Right lobe of liver (tissue), 4 donors: ENCODE measurements around the gene PABPN1.

Experiments
- POLR2A ChIP-seq: fragments of 450-650 bp; IDR thresholded peaks from one replicate; pipeline ENCODE4 v1.6.1; 2017; ENCODE audit warnings: antibody characterized with exemption, mild to moderate bottlenecking
- TF ChIP-seq, protein P1 (sequence below), 4 donors: fragments of 200-600 bp in 3 of 4; fragments of 450-650 bp in 1 of 4; IDR thresholded peaks; one replicate each; pipeline versions ENCODE4 v1.5.1 to v1.8.0; 2016 to 2022; ENCODE audit warnings: antibody characterized with exemption in 4 of 4, mild to moderate bottlenecking in 2 of 4
- donor health status: DM: no; HTN: no; CAD: no.
- donor health status: DM: no; HTN: no; CAD: no.
- donor health status: DM: no; HTN: yes; CAD: no.

DNA sequence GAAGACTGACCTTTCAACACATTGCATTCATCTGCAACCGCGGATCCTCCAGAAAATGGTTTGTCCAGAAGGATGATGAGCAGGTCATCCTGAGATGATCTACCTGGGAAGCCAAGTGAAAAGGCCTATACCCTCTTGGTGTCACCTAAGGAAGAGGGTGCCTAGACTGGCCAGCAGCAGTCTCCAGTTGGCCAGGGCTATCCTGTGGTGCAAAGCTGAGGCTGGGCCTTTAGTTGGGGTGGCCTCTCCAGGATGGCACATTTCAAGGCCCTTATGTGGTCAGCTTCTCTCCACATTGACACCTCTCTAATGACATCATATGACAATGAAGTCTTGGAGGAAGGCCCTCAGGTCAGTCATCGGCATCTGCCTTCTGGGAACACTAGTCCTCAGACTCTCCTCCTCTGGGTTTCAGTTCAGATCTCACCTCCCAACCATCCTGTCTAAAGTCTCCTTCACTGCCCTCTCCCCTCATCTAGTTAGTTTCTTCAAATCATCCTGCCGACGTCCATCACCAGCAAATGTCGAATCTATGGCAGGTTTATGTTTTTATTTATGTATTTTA lies 34.7 kb downstream of the PABPN1 start:
- TF ChIP-seq, protein P1, sequence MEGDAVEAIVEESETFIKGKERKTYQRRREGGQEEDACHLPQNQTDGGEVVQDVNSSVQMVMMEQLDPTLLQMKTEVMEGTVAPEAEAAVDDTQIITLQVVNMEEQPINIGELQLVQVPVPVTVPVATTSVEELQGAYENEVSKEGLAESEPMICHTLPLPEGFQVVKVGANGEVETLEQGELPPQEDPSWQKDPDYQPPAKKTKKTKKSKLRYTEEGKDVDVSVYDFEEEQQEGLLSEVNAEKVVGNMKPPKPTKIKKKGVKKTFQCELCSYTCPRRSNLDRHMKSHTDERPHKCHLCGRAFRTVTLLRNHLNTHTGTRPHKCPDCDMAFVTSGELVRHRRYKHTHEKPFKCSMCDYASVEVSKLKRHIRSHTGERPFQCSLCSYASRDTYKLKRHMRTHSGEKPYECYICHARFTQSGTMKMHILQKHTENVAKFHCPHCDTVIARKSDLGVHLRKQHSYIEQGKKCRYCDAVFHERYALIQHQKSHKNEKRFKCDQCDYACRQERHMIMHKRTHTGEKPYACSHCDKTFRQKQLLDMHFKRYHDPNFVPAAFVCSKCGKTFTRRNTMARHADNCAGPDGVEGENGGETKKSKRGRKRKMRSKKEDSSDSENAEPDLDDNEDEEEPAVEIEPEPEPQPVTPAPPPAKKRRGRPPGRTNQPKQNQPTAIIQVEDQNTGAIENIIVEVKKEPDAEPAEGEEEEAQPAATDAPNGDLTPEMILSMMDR (IDR thresholded peaks at IDR 0.05): no peak
- TF ChIP-seq POLR2A: no peak
